GM19193 (cell line): ENCODE results near the gene ASB3.

ENCODE experiments used
- POLR2A ChIP-seq: IDR thresholded peaks from 4 replicates; pipeline ENCODE4 v1.6.1; 2011; ENCODE audit not compliant: insufficient read depth, insufficient read length; ENCODE audit errors: extremely low read depth

Gene ASB3

GRCh38 chr2:53636109-53636508 lies 150.6 kb downstream of the ASB3 start:
- TF ChIP-seq POLR2A, result no peak

- TF ChIP-seq POLR2A, result no peak
These were observed 151.1 kb downstream of the ASB3 start for GRCh38 chr2:53635694-53636093.

- TF ChIP-seq POLR2A, result no peak
These were observed 153.3 kb downstream of the ASB3 start for GRCh38 chr2:53633441-53633840.

- no peak for TF ChIP-seq POLR2A
These were observed 154.0 kb downstream of the ASB3 start for GRCh38 chr2:53632714-53633113.

GRCh38 chr2:53632126-53632460 lies 154.7 kb downstream of the ASB3 start:
- no peak for TF ChIP-seq POLR2A

- TF ChIP-seq POLR2A, result no peak
These were observed 155.2 kb downstream of the ASB3 start for GRCh38 chr2:53631313-53632125.

- TF ChIP-seq POLR2A, result no peak
These were observed 156.6 kb downstream of the ASB3 start for GRCh38 chr2:53630026-53630606.

- no peak for TF ChIP-seq POLR2A
These were observed 157.3 kb downstream of the ASB3 start for GRCh38 chr2:53629501-53629900.

GRCh38 chr2:53629001-53629400 lies 157.8 kb downstream of the ASB3 start:
- no peak for TF ChIP-seq POLR2A

GRCh38 chr2:53622141-53622540 lies 164.6 kb downstream of the ASB3 start:
- no peak for TF ChIP-seq POLR2A

GRCh38 chr2:53620981-53621380 lies 165.8 kb downstream of the ASB3 start:
- TF ChIP-seq POLR2A, result no peak
